Body of pancreas (tissue), 4 donors: ENCODE results near the gene ARHGAP36. TPM values are rescaled to one million over a fixed set of nuclear protein-coding genes. Genes with fewer than 3 reads are reported as not detected.

Experiments used
- ATAC-seq: fragments of 150-250 bp; one replicate; pipeline ENCODE4 v1.9.1; 2016
- DNase-seq, 4 donors: peaks; one replicate each; pipeline ENCODE4 v3.0.0-alpha.2; 2019
- H3K27ac ChIP-seq, 4 donors: fragments of 200-600 bp; sonication (generic); 1 replicate in 3 of 4; 2 replicates in 1 of 4; pipeline versions ENCODE4 v1.5.1 to v1.6.1; 2016 to 2019; ENCODE audit warnings: mild to moderate bottlenecking in 1 of 4, mixed read lengths in 1 of 4, moderate library complexity in 1 of 4
- H3K27me3 ChIP-seq, 2 donors: fragments of 200-600 bp; sonication (generic); one replicate each; pipeline ENCODE4 v1.6.0; 2016; ENCODE audit warnings: mild to moderate bottlenecking in 1 of 2
- H3K36me3 ChIP-seq, 2 donors: fragments of 200-600 bp; sonication (generic); replicated peaks in 1 of 2; 2 replicates each; pipeline ENCODE4 v1.5.1; 2016; ENCODE audit warnings: low read depth in 2 of 2; ENCODE audit not compliant: insufficient read depth in 1 of 2
- H3K4me1 ChIP-seq: fragments of 200-600 bp; sonication (generic); one replicate; pipeline ENCODE4 v1.6.0; 2016
- H3K4me3 ChIP-seq, 2 donors: fragments of 200-600 bp; sonication (generic); 1 replicate in 1 of 2; 2 replicates in 1 of 2; pipeline ENCODE4 v1.5.1; 2016 to 2019
- H3K9me3 ChIP-seq, 3 donors: fragments of 200-600 bp; sonication (generic); 1 replicate in 2 of 3; 2 replicates in 1 of 3; pipeline ENCODE4 v1.5.1; 2016
- CTCF ChIP-seq, 7 experiments: fragments of 450-650 bp in 4 of 7; fragments of 200-600 bp in 3 of 7; sonication (generic) in 3 of 7; IDR thresholded peaks; one replicate each; pipeline ENCODE4 v1.5.1; 2016 to 2019; ENCODE audit warnings: antibody characterized with exemption in 7 of 7
- POLR2A ChIP-seq, 3 donors: fragments of 450-650 bp; IDR thresholded peaks; one replicate each; pipeline ENCODE4 v1.6.1; 2016; ENCODE audit warnings: antibody characterized with exemption in 3 of 3, mild to moderate bottlenecking in 2 of 3
- WGBS, 2 donors: methylation state at CpG; one replicate each; pipeline ENCODE4 v1.1.5; 2017; 5-methylcytosine and 5-hydroxymethylcytosine counted together
- intact Hi-C: fragments of 100-400 bp; cut with DNase I; formaldehyde crosslinking; loops from one replicate; pipeline ENCODE4 v1.15.1; 2023
- total RNA-seq, 2 donors: library from RNA; depleted of rRNA; stranded (reverse); fragments of >200 nt; gene quantifications; one replicate each; pipeline ENCODE4 v1.1.0, GENCODE V29; 2016

The ARHGAP36 gene
- total RNA-seq, 2 donors from 2014 or later: not detected

- DNase-seq: no peak
These were observed 80.9 kb downstream of the ARHGAP36 start for GRCh38 chrX:131139072-131139471.

More at GRCh38 chrX:131139072-131139471, 80.9 kb downstream of the ARHGAP36 start:
- H3K9me3 ChIP-seq: no peaks in the 10 kb centered on the region
- H3K4me1 ChIP-seq: no peaks in the 10 kb centered on the region
- WGBS, 2 donors: 83 to 100% methylated on average over 1 to 2 of the region's 2 CpGs
- intact Hi-C loops: no loop called here
- ATAC-seq: no peak
- no peak overlapping the region for H3K4me3 ChIP-seq
- no peak overlapping the region for H3K27ac ChIP-seq
- H3K27me3 ChIP-seq: no peaks in the 10 kb centered on the region
- TF ChIP-seq POLR2A (IDR thresholded peaks at IDR 0.05) (no peak), CTCF (IDR thresholded peaks at IDR 0.05) (no peak)
- H3K36me3 ChIP-seq: no peaks in the 10 kb centered on the region

Other genes with a start within 250 kb of the ARHGAP36 start
- gene ENOX2, start 155.1 kb upstream of the ARHGAP36 start, total RNA-seq: 1 to 10 TPM; 7.9 to 9.1 TPM
- gene IGSF1, start 231.0 kb downstream of the ARHGAP36 start, total RNA-seq: 1 to 10 TPM in 1 of 2 donors, under 1 TPM in 1; 0.33 to 1.3 TPM